CD4-positive, alpha-beta T cell treated with Interleukin-1 beta for 1 hour (primary cell): ENCODE measurements around the gene SMAD2.
"Not testable (repeated sequence)": the region's sequence is repeated elsewhere in the genome, so short reads cannot be mapped to it uniquely, and the experiment has no call there.

Experiments
- DNase-seq, 2 donors: peaks; one replicate each; pipeline ENCODE4 v3.0.0-alpha.2; 2020 to 2022

The SMAD2 gene

GRCh38 chr18:47781561-47781960 is 148.9 kb downstream of the SMAD2 start:
- no peak for DNase-seq

GRCh38 chr18:47780011-47780725 is 150.3 kb downstream of the SMAD2 start:
- DNase-seq = no peak

DNA sequence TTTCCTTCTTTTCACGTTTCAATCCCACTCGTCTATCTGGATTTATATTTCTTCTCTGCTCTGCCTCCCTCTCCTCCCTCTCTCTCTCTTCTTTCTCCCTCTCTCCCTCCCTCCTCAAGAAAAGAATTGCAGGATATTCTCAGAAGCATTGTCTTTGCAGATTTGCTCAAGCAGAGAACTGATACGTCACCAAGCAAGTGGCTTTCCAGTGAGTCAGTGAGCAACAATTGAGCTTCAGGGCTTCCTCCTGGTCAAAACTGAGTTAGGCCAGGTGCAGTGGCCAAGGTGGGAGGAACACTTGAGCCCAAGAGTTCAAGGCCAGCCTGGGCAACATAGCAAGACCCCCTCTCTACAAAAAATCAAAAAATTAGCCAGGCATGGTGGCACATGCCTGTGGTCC is 151.1 kb downstream of the SMAD2 start:
- no peak for DNase-seq

DNA sequence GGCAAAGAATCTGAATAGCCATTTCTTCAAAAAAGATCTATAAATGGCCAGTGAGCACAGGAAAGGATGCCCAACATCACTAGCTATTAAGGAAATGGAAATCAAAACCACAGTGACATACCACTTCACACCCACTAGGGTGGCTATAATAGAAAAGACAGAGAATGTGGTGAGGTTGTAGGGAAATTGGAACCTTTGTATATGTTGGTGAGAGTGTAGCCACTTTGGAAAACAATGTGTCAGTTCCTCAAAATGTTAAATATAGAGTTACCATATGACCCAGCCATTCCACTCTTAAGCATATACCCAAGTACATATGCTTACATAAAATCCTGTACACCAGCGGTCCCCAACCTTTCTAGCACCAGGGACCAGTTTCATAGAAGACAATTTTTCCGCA is 152.8 kb downstream of the SMAD2 start:
- no peak for DNase-seq

DNA sequence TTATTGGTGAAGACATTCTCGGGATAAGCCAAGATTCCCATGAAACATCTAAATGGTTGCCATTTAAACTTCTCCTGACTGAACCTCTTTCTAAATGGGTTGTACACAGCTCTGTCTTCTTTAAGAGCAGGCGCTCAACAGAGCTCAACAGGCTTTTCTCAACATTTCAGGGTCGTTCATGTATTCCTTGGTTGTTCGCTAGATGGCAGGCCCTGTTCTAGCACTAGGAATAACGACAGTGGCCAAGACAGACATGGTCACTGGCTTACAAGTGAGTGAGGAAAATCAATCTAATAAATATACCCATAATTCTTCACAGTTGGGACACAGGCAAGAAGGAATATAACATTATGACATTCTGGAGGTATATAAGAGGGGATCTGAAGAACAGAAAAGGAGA is 154.5 kb downstream of the SMAD2 start:
- DNase-seq = no peak

GRCh38 chr18:47773931-47774330 is 156.5 kb downstream of the SMAD2 start:
- no peak for DNase-seq

- DNase-seq = peak; percentile 42 to 52
Observed at GRCh38 chr18:47772374-47773248, 157.8 kb downstream of the SMAD2 start.

- no peak for DNase-seq
Observed at GRCh38 chr18:47771922-47772321, 158.5 kb downstream of the SMAD2 start.

DNA sequence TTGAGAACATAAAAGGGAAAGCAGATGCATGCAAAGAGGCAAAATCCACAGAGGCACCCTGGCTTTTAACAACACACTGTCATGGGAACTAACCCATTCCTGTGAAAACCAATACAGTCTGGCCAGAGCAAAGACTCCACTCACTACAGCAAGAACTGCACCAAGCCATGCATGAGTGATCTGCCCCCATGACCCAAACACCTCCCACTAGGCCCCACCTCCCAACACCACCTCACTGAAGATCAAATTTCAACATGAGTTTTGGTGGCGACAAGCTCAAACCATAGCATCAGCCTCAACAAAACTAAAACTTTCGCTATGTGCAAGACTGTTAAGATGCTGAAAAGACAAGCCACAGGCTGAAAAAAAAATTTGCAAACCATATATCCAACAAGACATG is 162.8 kb downstream of the SMAD2 start:
- DNase-seq = no peak

DNA sequence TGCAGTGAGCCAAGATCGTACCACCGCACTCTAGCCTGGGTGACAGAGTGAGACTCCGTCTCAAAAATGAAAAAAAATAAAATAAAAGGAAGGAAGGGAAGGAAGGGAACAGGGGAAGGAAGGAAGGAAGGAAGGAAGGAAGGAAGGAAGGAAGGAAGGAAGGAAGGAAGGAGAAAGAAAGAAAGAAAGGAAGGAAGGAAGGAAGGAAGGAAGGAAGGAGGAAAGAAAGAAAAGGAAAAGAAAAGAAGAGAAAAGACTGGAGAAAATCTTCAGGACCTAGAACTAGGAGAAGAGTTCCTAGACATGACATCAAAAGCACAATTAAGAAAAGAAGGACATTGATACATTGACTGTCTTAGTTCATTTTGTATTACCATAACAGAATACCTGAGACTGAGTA is 163.3 kb downstream of the SMAD2 start:
- DNase-seq = not testable (repeated sequence)
